Activated CD4-positive, CD25-positive, alpha-beta regulatory T cell treated with anti-CD3 and anti-CD28 coated beads, Interleukin-2, amount 50 U/mL, for 24 hours (primary cell): ENCODE data around the gene UQCC2.

Experiments
- ATAC-seq, 2 donors: fragments of 150-1000 bp; cut with Tn5 transposase; one replicate each; pipeline ENCODE4 v1.10.0; 2021; ENCODE audit warnings: mild to moderate bottlenecking in 1 of 2, moderate library complexity in 1 of 2

The UQCC2 gene

DNA sequence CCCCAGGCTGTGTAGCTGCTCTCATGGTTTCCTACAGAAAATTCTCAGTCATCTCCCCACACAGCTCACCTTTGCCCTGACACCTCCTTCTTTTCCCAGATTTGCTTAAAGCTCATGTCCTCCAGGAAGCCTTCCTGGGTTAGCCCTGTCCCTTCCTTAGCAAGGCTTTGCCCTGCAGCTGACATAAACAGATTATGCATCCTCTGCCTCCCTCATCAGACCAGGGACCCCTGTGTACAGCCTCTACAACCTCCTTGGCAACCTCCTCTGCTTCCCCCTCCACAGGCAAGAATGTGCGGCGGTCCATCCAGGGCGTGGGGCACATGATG is 39.8 kb downstream of the UQCC2 start:
- no peak for ATAC-seq

DNA sequence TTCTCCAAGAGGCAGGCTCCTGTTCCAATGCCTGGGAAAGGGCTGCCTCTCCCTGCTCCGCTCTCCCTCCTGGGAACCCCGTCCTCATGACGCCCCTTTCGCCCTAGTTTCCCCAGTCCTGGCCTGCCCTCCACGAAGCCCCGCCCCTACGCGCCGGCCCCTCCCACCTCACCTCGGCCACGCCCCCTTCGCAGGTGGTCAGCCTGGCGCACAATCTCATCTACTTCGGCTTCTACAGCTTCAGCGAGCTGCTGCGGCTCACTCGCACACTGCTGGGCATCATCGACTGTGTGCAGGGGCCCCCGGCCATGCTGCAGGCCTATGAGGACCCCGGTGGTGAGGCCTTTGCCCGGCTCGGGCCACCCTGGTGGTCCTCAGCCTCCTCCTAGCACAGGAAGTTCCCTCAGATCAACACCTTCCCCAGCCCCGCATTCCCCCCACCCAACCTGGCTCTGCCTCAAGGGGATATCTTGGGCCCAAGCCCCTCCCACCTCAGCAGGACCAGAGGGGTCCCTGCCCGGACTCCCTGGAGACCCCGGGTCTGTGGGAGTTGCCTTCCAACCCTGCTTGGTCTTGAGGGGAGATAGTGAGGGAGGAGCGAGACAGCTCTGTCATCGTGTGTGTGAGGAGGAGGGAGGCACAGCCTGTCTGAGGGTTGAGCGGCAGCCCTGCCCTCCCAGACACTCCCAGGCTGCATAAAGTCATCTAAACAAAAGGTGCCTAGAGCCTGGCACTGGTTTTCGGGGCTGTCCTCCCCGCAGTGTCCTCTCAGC is 40.3 kb downstream of the UQCC2 start:
- ATAC-seq: no peak

DNA sequence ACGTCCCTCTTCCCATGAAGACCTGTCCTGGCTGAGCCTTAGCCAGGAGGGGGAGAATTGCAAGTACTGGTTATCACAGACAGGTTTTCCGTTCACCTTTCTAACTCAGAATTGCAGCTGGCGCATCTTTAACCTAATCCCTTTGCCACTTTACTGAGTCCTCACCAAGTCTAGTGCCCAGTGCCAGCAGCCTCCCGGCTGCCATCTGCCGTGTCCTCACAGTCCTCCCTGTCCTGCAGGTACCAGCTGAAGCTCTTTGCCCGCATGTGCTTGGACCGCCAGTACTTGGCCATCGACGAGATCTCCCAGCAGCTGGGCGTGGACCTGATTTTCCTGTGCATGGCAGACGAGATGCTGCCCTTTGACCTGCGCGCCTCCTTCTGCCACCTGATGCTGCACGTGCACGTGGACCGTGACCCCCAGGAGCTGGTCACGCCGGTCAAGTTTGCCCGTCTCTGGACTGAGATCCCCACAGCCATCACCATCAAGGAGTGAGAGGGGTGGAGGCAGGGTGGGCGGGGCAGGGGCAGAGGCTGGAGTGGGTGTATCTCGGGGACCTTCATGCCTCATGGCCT is 41.3 kb downstream of the UQCC2 start:
- no peak for ATAC-seq

DNA sequence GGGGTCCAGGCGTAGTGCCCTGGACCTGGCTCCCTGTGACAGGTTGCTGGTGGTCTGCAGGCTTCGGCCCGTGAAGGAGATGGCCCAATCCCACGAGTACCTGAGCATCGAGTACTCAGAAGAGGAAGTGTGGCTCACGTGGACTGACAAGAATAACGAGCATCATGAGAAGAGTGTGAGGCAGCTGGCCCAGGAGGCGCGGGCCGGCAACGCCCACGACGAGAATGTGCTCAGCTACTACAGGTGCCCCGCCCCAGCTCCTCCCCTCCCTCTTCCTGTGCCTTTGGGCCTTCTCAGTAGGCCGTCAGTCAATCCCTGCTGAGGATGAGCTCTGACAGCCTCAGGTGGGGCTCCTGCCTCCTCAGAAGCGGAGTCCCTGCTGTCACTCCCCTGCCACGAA is 42.6 kb downstream of the UQCC2 start:
- ATAC-seq: peak; percentile 84

DNA sequence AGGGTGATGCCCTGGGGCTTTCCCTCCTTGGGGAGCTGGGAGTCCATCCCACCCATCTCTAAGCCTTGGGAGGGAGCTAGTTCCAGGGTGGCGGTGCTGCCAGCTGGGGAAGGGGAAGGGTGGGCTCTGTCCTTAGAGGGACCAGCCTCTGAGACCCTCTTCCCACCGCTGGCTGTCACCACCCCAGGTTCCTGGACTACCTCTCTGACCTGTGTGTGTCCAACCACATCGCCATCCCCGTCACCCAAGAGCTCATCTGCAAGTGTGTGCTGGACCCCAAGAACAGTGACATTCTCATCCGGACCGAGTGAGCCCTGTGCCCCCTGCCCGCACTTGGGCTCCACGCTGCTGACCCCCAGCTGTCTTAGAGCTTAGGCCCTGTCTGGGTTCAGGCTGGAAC is 43.2 kb downstream of the UQCC2 start:
- no peak for ATAC-seq

DNA sequence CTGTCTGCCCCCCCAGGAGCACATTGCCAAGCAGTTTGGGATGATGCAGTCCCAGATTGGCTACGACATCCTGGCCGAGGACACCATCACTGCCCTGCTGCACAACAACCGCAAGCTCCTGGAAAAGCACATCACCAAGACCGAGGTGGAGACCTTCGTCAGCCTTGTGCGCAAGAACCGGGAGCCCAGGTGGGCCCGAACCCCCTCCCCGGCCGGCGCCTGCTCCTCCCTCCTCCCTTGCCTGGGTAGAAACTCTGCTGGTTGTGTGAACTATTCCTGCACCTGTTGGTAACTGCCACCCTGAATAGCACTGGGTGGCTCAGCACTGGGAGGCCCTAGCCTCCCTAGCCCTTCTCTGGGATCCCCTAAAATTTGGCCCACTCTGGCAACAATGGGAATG is 43.7 kb downstream of the UQCC2 start:
- no peak for ATAC-seq

DNA sequence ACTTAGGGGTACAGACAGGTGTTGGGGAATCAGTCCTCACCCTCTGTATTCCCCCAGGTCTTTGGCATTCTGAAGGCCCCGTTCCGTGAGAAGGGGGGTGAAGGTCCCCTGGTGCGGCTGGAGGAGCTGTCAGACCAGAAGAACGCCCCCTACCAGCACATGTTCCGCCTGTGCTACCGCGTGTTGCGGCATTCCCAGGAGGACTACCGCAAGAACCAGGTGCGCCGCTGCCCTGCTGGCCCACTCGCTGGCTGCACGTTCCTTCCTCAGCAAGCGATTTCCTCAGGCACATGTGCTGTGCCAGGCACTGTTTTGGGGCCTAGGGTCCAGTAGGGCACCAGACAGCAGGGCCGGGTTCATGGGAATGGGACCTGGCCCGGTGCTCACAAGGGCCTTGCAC is 44.4 kb downstream of the UQCC2 start:
- no peak for ATAC-seq

DNA sequence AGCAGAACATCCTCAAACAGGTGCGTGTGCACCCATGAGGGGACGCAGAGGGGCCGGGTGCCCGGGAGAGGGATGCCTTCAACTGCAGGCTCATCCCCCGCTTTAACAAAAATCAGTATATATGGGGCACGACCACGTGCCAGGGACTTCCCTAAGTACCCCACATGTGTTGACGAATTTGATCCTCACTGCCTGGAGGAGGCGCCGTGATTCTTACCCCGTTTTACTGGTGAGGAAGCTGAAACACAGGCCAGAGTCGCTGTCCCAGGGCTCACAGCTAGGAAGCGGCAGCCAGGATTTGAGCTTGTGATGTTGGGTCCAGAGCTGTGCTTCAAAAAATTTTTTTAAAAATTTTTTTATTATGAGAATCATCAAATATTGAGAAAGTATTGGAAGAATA is 45.5 kb downstream of the UQCC2 start:
- no peak for ATAC-seq

DNA sequence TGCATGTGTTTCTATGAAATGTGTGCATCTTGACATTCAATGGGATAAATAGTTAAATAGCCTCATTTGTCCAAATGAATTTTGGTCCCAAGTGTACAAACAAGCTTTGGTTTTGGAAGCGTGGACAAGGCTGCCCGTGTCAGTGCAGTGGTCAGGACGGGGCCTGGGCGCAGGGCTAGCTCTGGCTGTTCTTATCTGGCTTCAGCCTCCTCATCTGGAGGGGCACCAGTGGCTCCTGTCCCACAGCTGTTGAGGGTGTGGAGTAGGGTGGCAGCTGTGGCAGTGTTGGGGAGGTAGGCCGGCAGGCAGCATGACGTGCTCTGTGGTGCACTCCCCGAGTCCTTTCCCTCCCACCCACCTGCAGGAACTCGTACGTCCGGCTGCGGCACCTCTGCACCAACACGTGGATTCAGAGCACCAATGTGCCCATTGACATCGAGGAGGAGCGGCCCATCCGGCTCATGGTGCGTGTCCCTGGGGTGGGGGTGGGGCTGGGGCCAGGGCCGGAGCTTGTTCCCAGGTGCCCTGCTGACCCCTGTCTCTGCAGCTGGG is 46.9 kb downstream of the UQCC2 start:
- no peak for ATAC-seq

DNA sequence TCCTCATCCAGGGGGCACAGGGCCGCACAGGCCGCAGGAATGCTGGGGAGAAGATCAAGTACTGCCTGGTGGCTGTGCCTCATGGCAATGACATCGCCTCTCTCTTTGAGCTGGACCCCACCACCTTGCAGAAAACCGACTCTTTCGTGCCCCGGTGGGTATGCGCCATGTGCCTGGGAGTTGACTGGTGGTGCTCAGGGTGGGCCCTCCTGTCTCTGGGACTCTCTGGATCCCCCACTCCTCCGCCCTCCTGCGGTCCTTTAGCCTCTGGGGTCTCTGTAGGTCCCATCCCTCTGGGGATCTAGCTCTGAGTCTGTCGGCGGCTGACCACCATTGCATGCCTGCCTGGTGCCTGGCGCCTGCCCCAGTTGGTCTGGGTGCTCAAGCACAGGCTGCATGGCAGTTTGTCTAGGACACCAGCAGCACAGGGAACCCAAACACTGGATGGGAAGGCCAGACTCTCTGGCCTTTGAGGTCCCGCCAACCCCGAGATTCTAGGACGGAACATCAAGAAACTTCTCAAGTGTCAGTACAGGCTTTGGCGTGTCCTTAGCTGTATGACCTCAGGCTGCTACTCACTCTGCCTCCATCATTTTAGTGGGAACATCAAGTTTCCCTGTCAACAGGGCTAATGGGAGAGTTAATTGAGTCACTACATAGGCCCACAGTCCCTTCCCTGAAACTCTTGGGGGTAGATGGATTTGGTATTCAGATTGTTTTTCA is 47.6 kb downstream of the UQCC2 start:
- ATAC-seq: no peak

DNA sequence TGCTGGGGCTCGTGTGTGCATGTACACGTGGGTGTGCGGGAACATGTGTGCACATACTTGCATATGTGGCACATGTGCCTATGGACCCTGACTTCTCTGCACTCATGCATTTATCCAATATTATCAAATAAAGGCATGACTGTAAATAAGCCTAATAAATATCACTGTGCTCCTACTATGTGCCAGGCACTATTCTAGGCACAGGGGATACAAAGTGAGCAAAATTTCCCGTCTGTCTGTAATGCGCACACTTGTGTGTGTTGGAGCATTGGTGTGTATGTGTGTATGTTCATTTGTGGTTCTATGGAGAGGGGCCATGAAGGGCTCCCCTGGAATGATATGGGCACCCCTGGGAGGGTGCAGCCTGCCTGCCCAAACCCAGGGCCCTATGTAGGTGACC is 48.5 kb downstream of the UQCC2 start:
- no peak for ATAC-seq

DNA sequence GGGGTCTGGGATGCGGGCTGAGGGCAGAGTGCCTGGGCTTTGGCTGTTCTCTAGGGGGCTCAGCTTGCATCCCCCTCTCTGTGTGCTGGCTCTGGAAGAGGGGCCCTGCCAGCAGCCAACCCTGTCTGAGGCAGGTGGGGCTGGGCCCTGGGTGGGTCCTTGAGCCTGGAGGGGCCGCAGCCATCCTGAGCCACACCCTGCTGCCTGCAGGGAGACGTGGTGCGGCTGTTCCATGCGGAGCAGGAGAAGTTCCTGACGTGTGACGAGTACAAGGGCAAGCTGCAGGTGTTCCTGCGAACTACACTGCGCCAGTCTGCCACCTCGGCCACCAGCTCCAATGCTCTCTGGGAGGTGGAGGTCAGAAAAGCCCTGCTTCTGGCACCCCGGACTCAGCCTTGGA is 49.2 kb downstream of the UQCC2 start:
- no peak for ATAC-seq

DNA sequence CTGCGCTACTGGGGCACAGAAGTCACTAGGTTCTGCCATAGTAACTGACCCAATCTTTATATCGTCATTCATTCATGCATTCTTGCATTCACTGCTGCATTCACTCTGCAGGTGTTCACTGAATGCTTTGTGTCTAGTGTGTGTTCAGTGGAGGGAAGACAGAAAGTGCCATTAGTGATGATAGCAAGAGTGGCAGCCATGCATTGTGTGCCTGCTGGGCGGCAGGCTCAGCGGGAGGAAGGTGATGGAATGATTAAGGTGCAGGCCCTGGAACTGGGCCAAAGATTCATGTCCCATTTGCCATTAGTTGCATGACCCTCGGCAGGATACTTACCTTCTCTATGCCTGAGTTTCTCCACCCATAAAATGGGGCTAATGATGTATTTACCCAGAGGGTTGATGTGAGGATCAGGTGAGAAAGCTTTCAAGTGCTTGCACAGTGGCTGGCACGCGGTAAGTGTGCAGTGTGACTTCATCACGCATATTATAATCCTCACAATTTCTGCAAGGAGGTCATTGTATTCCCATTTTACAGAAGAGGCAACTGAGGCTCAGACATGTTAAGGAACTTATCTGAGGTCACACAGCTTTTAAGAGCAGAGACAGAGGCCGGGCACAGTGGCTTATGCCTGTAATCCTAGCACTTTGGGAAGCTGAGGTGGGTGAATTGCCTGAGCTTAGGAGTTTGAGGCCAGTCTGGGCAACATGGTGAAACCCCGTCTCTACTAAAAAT is 50.2 kb downstream of the UQCC2 start:
- no peak for ATAC-seq

DNA sequence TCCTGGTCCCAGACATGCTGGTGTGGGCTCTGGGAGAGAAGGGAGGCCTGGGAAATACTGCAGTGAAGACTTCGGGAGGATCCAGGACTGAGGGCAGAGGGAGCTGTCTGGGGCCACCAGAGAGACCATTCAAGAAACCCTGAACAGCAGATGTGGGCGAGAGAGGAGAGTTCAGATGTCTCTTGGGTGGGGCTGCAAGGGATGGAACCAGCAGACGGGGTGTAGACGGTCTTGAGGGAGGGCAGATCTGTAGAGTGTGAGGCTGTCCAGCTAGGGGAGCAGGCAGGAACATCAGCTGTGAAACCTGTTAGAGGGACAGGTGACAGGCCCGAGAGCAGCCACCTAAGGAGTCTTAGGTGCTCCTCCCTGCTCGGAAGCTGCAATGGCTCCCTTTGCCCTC is 51.5 kb downstream of the UQCC2 start:
- no peak for ATAC-seq

DNA sequence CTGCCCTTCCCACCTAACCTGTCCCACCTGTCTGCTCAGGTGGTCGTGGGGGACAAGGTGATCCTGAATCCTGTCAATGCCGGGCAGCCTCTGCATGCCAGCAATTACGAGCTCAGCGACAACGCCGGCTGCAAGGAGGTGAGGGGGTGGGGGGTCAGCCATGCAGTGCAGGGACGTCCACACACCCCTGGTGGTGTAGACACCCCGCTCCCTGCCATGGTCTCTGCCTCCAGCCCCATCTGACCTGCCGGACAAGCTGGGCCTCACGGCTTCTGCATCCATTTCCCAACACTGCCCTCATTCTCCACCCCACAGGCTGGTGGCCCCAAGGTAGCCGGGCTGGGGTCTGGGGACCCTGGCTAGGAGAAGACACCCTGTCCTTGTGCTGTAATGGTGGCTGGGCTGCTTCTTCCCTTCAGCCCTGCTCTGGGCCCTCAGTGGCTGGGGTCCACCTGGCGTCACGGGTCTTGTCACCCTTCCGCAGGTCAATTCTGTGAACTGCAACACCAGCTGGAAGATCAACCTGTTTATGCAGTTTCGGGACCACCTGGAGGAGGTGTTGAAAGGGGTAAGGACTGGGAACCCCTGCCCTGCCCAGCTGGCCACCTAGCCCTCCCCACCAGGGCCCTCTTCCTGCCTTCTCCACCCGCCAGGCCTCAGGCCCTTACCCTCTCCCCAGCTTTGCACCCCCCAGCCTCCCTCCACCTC is 52.4 kb downstream of the UQCC2 start:
- no peak for ATAC-seq

DNA sequence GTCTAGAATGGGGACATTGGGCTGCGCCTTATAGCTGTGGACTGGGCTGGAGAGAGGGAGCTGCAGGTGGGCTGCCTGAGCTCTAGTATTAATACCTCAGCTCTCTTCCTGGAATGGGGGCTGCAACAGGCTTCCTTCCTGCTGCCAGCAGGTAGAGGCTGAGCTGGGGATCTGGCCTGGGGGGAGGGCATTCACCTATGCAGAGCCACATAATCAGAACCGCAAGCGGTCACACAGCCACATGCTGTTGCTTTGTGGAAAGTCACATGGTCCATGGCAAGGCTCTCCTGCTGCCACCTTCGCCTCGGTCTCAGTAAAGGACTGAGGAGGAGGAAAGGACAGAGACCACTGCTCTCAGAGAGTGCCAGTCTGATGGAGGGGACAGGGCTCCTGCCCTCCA is 54.7 kb downstream of the UQCC2 start:
- ATAC-seq: no peak

DNA sequence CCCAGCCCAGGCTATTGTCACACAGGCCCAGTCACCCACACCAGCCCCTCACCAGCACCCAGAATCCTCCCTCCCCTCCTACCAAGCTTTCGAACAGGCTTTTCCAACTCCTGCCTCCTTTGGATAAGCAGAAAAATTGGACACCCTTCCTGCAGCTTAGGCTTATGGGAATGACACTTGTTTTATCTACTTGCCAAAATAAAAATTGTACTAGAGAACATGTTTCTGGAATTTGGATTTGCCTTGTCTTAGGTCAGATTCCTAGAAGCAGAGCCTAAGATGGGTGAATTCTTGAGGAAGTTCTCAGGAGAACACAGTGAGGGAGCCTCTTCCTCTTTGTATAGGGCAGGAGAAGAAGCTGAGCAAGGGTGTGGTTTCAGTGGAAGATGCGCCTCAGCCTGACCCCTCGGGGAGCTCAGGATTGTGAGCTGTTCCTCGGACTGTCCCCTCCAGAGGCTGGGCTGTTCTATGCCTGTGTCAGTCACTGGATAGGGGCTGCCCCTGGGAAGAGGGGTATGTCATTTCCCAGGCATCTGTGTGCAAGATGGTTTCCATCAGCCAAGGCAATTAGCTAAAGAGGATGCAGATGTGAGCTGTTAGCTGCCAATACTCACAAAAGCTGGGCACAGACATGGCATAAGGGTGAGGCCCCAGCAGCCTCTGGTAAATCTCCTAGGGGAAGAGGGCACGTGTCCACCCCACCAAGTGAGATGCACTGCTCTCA is 56.5 kb downstream of the UQCC2 start:
- no peak for ATAC-seq

DNA sequence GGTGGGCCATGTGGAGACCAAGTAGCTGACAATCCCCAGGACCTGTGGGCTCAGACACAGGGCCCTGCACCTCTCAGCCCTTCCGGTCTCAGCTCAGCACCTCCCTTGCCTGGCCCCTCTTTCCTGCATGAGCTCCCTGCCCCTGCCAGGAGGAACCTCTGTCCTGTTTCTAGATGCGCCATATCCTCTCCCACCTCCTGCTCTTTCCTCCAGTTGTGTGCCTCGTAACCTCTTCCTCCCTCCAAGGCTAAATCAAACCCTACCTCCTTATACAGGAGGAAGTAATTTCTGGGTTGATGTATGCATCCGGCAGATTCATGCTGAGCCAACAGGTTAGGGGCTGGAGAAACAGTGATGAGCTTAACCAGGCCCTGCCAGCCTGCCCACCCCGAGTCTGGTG is 59.5 kb downstream of the UQCC2 start:
- ATAC-seq: no peak

DNA sequence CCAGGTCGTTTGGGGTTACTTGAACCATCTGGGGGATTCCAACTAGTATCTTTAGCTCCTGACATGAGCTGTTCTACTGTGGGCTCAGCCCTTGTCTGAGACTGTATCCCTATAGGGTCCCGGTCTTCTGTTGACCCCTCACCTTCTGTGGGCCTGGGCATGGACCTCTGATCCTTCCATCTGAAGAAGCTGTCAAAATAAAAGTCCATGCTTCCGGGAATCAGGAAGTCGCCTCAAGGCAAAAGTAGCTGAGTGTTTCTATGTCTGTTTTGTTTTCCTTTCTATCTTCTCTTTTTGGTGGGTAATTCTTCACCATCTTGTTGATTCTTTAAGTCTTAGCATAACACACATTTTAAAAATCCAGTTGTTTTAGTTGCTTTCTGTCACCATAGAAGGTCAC is 60.1 kb downstream of the UQCC2 start:
- no peak for ATAC-seq
